Ascending aorta (tissue), 2 donors: ENCODE measurements around the gene LARGE2. TPM values are rescaled to one million over a fixed set of nuclear protein-coding genes. Genes with fewer than 3 reads are reported as not detected.

Source experiments
- DNase-seq, 2 donors: peaks; one replicate each; pipeline ENCODE4 v3.0.0-alpha.2; 2019; ENCODE audit warnings: low spot score in 2 of 2
- H3K27ac ChIP-seq, 2 donors: fragments of 200-600 bp; sonication (generic); one replicate each; pipeline ENCODE4 v1.5.1; 2016 to 2017; ENCODE audit warnings: mild to moderate bottlenecking in 1 of 2
- H3K27me3 ChIP-seq: fragments of 200-600 bp; sonication (generic); one replicate; pipeline ENCODE4 v1.5.1; 2017
- H3K36me3 ChIP-seq, 2 donors: fragments of 200-600 bp; sonication (generic); one replicate each; pipeline ENCODE4 v1.5.1; 2016
- H3K4me1 ChIP-seq, 2 donors: fragments of 200-600 bp; sonication (generic); one replicate each; pipeline ENCODE4 v1.5.1; 2016 to 2017; ENCODE audit warnings: mild to moderate bottlenecking in 1 of 2
- H3K4me3 ChIP-seq, 2 donors: fragments of 200-600 bp; sonication (generic); one replicate each; pipeline ENCODE4 v1.5.1; 2016 to 2017; ENCODE audit warnings: mild to moderate bottlenecking in 1 of 2
- H3K9me3 ChIP-seq, 2 donors: fragments of 200-600 bp; sonication (generic); one replicate each; pipeline ENCODE4 v1.5.1; 2016
- intact Hi-C: fragments of 100-400 bp; cut with DNase I; formaldehyde crosslinking; loops from one replicate; pipeline ENCODE4 v1.15.1; 2023
- total RNA-seq: library from RNA; depleted of rRNA; stranded (reverse); fragments of >200 nt; gene quantifications from one replicate; pipeline ENCODE4 v1.1.0, GENCODE V29; 2016
- TF ChIP-seq, protein P1 (sequence below), 3 experiments: fragments of 200-600 bp in 2 of 3; fragments of 450-650 bp in 1 of 3; sonication (generic) in 2 of 3; IDR thresholded peaks; one replicate each; pipeline ENCODE4 v1.5.1; 2016 to 2019; ENCODE audit warnings: antibody characterized with exemption in 3 of 3, mild to moderate bottlenecking in 1 of 3, moderate library complexity in 1 of 3

The LARGE2 gene
- total RNA-seq, 1 donor from 2014 or later = not detected

GRCh38 chr11:45941285-45941684 lies 18.8 kb downstream of the LARGE2 start:
- Histone ChIP-seq H3K9me3 (no peaks in the 10 kb centered on the region), H3K36me3 (peaks cover 37 to 70% of the 10 kb centered on the region in 2 donors), H3K27ac (no peak overlapping the region), H3K4me3 (no peak overlapping the region), H3K27me3 (no peaks in the 10 kb centered on the region), H3K4me1 (no peaks in the 10 kb centered on the region)
- DNase-seq = no peak
- TF ChIP-seq, protein P1, sequence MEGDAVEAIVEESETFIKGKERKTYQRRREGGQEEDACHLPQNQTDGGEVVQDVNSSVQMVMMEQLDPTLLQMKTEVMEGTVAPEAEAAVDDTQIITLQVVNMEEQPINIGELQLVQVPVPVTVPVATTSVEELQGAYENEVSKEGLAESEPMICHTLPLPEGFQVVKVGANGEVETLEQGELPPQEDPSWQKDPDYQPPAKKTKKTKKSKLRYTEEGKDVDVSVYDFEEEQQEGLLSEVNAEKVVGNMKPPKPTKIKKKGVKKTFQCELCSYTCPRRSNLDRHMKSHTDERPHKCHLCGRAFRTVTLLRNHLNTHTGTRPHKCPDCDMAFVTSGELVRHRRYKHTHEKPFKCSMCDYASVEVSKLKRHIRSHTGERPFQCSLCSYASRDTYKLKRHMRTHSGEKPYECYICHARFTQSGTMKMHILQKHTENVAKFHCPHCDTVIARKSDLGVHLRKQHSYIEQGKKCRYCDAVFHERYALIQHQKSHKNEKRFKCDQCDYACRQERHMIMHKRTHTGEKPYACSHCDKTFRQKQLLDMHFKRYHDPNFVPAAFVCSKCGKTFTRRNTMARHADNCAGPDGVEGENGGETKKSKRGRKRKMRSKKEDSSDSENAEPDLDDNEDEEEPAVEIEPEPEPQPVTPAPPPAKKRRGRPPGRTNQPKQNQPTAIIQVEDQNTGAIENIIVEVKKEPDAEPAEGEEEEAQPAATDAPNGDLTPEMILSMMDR (IDR thresholded peaks at IDR 0.05) = no peak
- intact Hi-C loops = no loop called here

- Histone ChIP-seq H3K9me3 (no peaks in the 10 kb centered on the region), H3K27me3 (no peaks in the 10 kb centered on the region), H3K27ac (no peak overlapping the region), H3K36me3 (peaks cover 40 to 71% of the 10 kb centered on the region in 2 donors), H3K4me1 (no peaks in the 10 kb centered on the region), H3K4me3 (no peak overlapping the region)
- intact Hi-C loops = no loop called here
- TF ChIP-seq, protein P1 (IDR thresholded peaks at IDR 0.05) = no peak
- DNase-seq = no peak
Measured at GRCh38 chr11:45942381-45942780, 19.9 kb downstream of the LARGE2 start.

GRCh38 chr11:45945397-45945999 lies 23.0 kb downstream of the LARGE2 start:
- H3K27ac ChIP-seq = no peak overlapping the region
- H3K4me3 ChIP-seq = no peak overlapping the region
- H3K27me3 ChIP-seq = no peaks in the 10 kb centered on the region
- intact Hi-C loops = no loop called here
- no peaks in the 10 kb centered on the region for H3K9me3 ChIP-seq
- no peaks in the 10 kb centered on the region for H3K4me1 ChIP-seq
- no peak for DNase-seq
- peaks cover 55 to 91% of the 10 kb centered on the region in 2 donors for H3K36me3 ChIP-seq
- TF ChIP-seq, protein P1 (IDR thresholded peaks at IDR 0.05) = no peak

GRCh38 chr11:45947885-45948284 lies 25.4 kb downstream of the LARGE2 start:
- no peak for DNase-seq
- intact Hi-C loops = no loop called here
- Histone ChIP-seq H3K27ac (no peak overlapping the region), H3K9me3 (no peaks in the 10 kb centered on the region), H3K36me3 (peaks cover 52 to 90% of the 10 kb centered on the region in 2 donors), H3K4me3 (no peak overlapping the region), H3K27me3 (no peaks in the 10 kb centered on the region), H3K4me1 (no peaks in the 10 kb centered on the region)
- TF ChIP-seq, protein P1 (IDR thresholded peaks at IDR 0.05) = no peak

- TF ChIP-seq, protein P1 (IDR thresholded peaks at IDR 0.05) = no peak
- Histone ChIP-seq H3K9me3 (no peaks in the 10 kb centered on the region), H3K36me3 (peaks cover 51 to 91% of the 10 kb centered on the region in 2 donors), H3K4me1 (no peaks in the 10 kb centered on the region), H3K27me3 (no peaks in the 10 kb centered on the region), H3K27ac (no peak overlapping the region), H3K4me3 (no peak overlapping the region)
- intact Hi-C loops = no loop called here
- no peak for DNase-seq
Measured at GRCh38 chr11:45948356-45948755, 25.9 kb downstream of the LARGE2 start.

DNA sequence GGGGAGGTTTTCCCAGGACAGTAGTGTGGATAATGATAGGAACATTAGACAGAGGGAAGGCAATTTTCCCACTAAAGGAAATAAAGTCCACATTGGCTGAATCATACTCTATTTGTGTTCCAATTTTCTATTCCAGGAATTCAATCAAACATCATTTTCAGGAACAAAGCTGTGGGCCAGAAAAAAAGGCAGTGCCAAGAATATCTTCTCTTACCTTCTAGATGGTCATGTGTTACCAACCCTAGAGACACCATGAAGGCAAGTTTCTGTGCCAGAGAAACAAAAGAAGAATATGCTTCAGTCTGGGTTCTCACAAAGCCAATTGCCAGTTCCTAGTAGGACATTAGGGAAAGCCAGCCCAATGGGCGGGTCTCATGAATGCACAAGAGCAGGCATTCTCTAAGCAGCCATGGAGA lies 27.5 kb downstream of the LARGE2 start:
- intact Hi-C loops = no loop called here
- DNase-seq = no peak
- Histone ChIP-seq H3K9me3 (no peaks in the 10 kb centered on the region), H3K27ac (no peak overlapping the region), H3K27me3 (no peaks in the 10 kb centered on the region), H3K36me3 (peaks cover 40 to 85% of the 10 kb centered on the region in 2 donors), H3K4me3 (no peak overlapping the region), H3K4me1 (no peaks in the 10 kb centered on the region)
- TF ChIP-seq, protein P1 (IDR thresholded peaks at IDR 0.05) = no peak
